Erythroblast (primary cell): ENCODE results near the gene FSIP2.

Experiments
- DNase-seq, 2 experiments: peaks; one replicate each; lab custom pipeline; 2025; lab: John Stamatoyannopoulos, UW
- GATA1 ChIP-seq: IDR thresholded peaks from 2 replicates; pipeline ENCODE4 v1.6.1; 2011; ENCODE audit warnings: low read depth, mild to moderate bottlenecking, control low read depth, low read length, moderate library complexity
- POLR2A ChIP-seq: IDR thresholded peaks from 2 replicates; pipeline ENCODE4 v1.6.1; 2011; ENCODE audit warnings: mild to moderate bottlenecking, low read length

The FSIP2 gene

GRCh38 chr2:185785156-185785555 lies 46.6 kb downstream of the FSIP2 start:
- no peak for DNase-seq

GRCh38 chr2:185785851-185786473 lies 47.4 kb downstream of the FSIP2 start:
- TF ChIP-seq POLR2A (no peak), GATA1 (no peak)
- no peak for DNase-seq

More at GRCh38 chr2:185785156-185785555, 46.6 kb downstream of the FSIP2 start:
- TF ChIP-seq GATA1 (no peak), POLR2A (no peak)

- no peak for TF ChIP-seq POLR2A
- TF ChIP-seq GATA1 = no peak
- DNase-seq = no peak
Measured at GRCh38 chr2:185787227-185788145, 48.9 kb downstream of the FSIP2 start.

GRCh38 chr2:185790361-185790760 lies 51.8 kb downstream of the FSIP2 start:
- TF ChIP-seq POLR2A (no peak), GATA1 (no peak)

DNA sequence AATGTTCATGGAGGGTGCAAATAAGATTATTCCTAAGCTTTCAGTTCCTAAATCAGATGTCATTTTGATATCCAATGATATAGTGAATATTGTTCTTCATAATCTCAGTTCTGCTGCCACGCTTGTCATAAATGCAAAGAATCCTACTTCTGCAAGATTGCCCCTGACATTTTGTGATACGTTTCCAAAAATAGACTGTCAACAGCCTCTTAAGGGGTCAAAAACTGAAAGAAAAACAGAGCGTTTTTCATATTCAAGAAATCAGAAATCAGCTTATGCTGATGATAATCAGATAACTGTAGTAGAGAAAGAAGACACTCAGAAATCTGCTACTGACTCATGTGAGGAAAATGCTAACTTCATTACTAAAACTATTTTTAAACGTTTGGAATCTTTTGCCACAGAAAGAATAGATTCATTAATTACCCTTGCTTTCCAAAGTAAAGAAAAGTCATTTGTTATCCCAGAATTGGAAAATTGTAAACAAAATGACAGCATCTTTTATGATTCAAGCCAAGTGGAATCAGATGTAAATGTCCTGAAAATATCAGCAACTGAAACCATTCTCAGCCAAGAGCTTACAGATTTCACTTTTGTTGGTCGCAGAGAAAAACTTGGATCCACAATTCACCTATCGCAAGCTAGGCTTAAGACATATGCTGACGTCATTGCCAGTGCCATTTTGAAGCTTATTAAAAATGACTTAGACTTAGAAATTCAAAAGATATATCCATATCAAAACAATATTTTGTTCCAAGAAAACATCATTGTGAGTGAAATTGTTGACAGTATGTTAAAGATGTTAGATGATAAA lies 55.1 kb downstream of the FSIP2 start:
- TF ChIP-seq GATA1 = no peak
- no peak for TF ChIP-seq POLR2A
- no peak for DNase-seq

More at GRCh38 chr2:185790361-185790760, 51.8 kb downstream of the FSIP2 start:
- no peak for DNase-seq

DNA sequence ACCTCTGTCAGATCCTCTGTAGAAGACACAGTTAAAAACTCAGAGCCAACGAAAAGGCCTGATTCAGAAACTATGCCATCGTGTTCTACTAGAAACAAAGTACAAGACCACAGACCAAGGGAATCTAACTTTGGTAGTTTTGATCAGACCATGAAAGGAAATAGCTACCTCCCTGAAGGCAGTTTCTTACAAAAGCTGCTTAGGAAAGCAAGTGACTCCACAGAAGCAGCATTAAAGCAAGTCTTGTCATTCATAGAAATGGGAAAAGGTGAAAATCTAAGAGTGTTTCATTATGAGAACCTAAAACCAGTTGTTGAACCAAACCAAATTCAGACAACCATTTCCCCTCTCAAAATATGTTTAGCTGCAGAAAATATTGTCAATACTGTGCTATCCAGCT lies 58.2 kb downstream of the FSIP2 start:
- no peak for DNase-seq
- TF ChIP-seq POLR2A = no peak
- no peak for TF ChIP-seq GATA1

DNA sequence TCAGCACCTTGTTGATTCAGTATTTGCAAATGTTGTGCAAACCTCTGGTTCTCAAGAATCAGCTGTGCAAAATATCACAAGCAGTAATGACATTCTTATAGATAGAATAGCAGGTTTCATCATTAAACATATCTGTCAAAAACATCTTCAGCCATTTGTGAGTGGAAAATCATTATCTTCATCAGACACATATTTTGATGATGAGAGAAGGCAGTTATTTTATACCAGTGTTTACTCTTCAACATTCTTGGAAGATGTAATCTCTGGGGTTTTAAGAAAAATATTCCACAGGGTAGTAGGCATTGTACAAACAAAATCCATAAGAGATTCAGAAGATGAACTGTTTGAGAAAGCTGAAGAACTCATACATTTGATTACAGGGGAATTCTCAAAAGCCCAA lies 64.3 kb downstream of the FSIP2 start:
- DNase-seq = no peak
- TF ChIP-seq POLR2A (no peak), GATA1 (no peak)

- no peak for DNase-seq
- TF ChIP-seq GATA1 (no peak), POLR2A (no peak)
Measured at GRCh38 chr2:185806783-185807182, 68.2 kb downstream of the FSIP2 start.

GRCh38 chr2:185807351-185807750 lies 68.7 kb downstream of the FSIP2 start:
- TF ChIP-seq GATA1 = no peak
- no peak for TF ChIP-seq POLR2A

DNA sequence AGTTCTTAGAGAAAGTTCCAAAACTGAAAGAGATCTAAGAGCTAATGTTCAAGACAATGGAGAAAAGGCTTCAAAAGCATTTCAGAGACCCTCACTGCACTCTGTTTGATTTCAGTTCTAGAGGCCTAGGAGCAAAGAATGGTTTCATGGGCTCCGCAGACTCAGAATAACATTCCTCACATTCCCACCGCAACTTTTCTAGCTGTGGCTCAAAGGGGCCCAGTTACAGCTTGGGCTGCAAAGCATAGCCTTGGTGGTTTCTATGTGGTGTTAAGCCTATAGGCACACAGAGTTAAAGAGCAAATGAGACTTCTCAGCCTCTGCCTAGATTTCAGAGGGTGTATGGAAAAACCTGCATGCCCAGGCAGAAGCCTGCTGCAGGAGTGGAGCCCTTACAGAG lies 73.0 kb downstream of the FSIP2 start:
- no peak for TF ChIP-seq GATA1
- TF ChIP-seq POLR2A = no peak
- DNase-seq = no peak

More at GRCh38 chr2:185807351-185807750, 68.7 kb downstream of the FSIP2 start:
- DNase-seq = no peak

- TF ChIP-seq POLR2A (no peak), GATA1 (no peak)
- no peak for DNase-seq
Measured at GRCh38 chr2:185813707-185814106, 75.1 kb downstream of the FSIP2 start.

GRCh38 chr2:185817991-185818390 lies 79.4 kb downstream of the FSIP2 start:
- TF ChIP-seq GATA1 (no peak), POLR2A (no peak)
- no peak for DNase-seq

DNA sequence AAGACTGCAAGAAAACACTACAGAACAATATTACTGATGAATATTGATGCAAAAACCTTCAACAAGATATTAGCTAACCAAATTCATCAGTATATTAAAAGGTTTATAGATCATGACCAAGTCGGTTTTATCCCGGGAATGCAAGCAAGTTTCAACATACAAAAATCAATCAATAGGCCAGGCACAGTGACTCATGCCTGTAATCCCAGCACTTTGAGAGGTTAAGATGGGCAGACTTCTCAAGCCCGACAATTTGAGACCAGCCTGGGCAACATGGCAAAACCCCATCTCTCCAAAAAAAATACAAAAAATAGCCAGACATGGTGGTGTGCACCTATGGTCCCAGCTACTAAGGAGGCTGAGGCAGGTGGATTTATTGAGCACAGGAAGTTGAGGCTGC lies 82.9 kb downstream of the FSIP2 start:
- no peak for DNase-seq
- TF ChIP-seq POLR2A (no peak), GATA1 (no peak)

GRCh38 chr2:185823773-185824172 lies 85.2 kb downstream of the FSIP2 start:
- TF ChIP-seq GATA1 (no peak), POLR2A (no peak)
- no peak for DNase-seq
